SK-N-MC (cell line): ENCODE results near the gene NDUFA6.
"Not testable (repeated sequence)": the region's sequence is repeated elsewhere in the genome, so short reads cannot be mapped to it uniquely, and the experiment has no call there.

Experiments used
- DNase-seq: peaks from one replicate; pipeline ENCODE4 v3.0.0-alpha.2; 2011; ENCODE audit warnings: low read depth, low spot score
- H3K27ac ChIP-seq: fragments of 200-600 bp; sonication (generic); 2 replicates; pipeline ENCODE4 v1.5.1; 2016; ENCODE audit warnings: mixed run types
- H3K36me3 ChIP-seq: fragments of 200-600 bp; sonication (generic); 2 replicates; pipeline ENCODE4 v1.6.1; 2017; ENCODE audit warnings: antibody characterized with exemption, low read length, mixed read lengths; ENCODE audit not compliant: insufficient read depth
- H3K4me3 ChIP-seq: fragments of 200-600 bp; sonication (generic); 2 replicates; pipeline ENCODE4 v1.5.1; 2016
- H3K9ac ChIP-seq: fragments of 200-600 bp; sonication (generic); 2 replicates; pipeline ENCODE4 v1.8.0; 2017; ENCODE audit warnings: mixed run types, mixed read lengths; ENCODE audit not compliant: insufficient read length
- H3K9me3 ChIP-seq: fragments of 200-600 bp; sonication (generic); 2 replicates; pipeline ENCODE4 v1.6.1; 2017; ENCODE audit warnings: low read depth, mild to moderate bottlenecking, antibody characterized with exemption, low read length, moderate library complexity, mixed read lengths
- EZH2 ChIP-seq: fragments of 200-600 bp; sonication (generic); IDR thresholded peaks from one replicate; pipeline ENCODE4 v1.6.1; 2017; ENCODE audit warnings: antibody characterized with exemption
- FOXP2 ChIP-seq: optimal IDR thresholded peaks from 2 replicates; pipeline ENCODE3; 2011; ENCODE audit warnings: mild to moderate bottlenecking, moderate library complexity; ENCODE audit not compliant: insufficient read depth; ENCODE audit errors: extremely low read length, control extremely low read depth
- POLR2AphosphoS5 ChIP-seq: IDR thresholded peaks from 2 replicates; pipeline ENCODE4 v1.6.1; 2012; ENCODE audit warnings: mild to moderate bottlenecking, low read depth, low read length, borderline replicate concordance

Gene NDUFA6

GRCh38 chr22:42131562-42131961 lies 41.0 kb upstream of the NDUFA6 start:
- no peak overlapping the region for H3K27ac ChIP-seq
- H3K4me3 ChIP-seq: no peak overlapping the region
- no peaks in the 10 kb centered on the region for H3K36me3 ChIP-seq
- DNase-seq: no peak
- TF ChIP-seq EZH2: no peak
- no peak for TF ChIP-seq POLR2AphosphoS5
- no peak for TF ChIP-seq FOXP2
- no peak overlapping the region for H3K9ac ChIP-seq
- no peaks in the 10 kb centered on the region for H3K9me3 ChIP-seq

DNA sequence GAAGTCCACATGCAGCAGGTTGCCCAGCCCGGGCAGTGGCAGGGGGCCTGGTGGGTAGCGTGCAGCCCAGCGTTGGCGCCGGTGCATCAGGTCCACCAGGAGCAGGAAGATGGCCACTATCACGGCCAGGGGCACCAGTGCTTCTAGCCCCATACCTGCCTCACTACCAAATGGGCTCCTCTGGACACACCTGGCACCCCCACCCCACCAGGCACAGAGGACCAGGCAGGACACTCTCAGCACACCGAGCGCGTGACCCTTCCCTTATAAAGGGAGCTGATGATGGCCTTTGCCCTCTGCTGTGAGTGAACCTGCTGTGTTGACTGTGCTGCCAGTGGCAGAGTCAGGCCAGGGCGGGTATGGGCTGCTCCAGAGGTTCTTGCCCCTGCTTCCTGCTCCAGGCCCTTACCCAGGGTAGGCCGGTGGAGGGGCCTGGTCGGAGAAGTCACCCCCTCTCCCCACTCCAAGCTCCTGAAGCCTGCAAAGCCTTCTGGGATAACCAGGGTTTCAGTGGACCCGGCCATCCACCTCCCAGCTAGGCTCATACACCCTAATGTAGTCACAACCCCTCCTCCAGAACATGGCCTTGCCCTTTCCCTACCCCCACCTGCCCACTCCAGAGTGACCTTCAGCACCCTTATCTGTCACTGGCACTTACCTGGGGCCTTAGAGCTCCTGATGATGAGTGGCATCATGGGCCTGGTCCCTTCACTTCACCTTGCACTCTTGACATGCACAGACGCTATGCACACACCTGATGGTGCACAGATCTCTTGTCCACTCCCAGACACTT lies 40.3 kb upstream of the NDUFA6 start, which contains the start of gene CYP2D6:
Gene CYP2D6, minus strand, starts transcription at position 172 of the 793 bp plus-strand sequence. Its CDS starts 19 bp downstream, at position 153.
- not testable (repeated sequence) for H3K36me3 ChIP-seq, H3K9me3 ChIP-seq, H3K4me3 ChIP-seq, H3K27ac ChIP-seq, H3K9ac ChIP-seq, DNase-seq

DNA sequence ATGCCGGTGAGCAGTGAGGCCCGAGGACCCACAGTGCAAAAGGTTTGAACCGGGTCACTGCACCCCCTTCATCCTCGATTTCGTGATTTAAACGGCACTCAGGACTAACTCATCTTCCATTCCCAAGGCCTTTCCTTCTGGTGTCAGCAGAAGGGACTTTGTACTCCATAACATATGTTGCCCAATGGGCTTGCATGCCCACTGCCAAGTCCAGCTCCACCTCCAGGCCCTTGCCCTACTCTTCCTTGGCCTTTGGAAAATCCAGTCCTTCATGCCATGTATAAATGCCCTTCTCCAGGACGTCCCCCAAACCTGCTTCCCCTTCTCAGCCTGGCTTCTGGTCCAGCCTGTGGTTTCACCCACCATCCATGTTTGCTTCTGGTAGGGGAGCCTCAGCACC lies 39.6 kb upstream of the NDUFA6 start:
- H3K27ac ChIP-seq, DNase-seq, H3K9me3 ChIP-seq, H3K9ac ChIP-seq, H3K36me3 ChIP-seq, H3K4me3 ChIP-seq: not testable (repeated sequence)

GRCh38 chr22:42128776-42129694 lies 38.5 kb upstream of the NDUFA6 start:
- H3K9me3 ChIP-seq, H3K27ac ChIP-seq, H3K4me3 ChIP-seq, DNase-seq, H3K36me3 ChIP-seq, H3K9ac ChIP-seq: not testable (repeated sequence)

- not testable (repeated sequence) for DNase-seq, H3K4me3 ChIP-seq, H3K9me3 ChIP-seq, H3K27ac ChIP-seq, H3K9ac ChIP-seq, H3K36me3 ChIP-seq
These were observed 37.4 kb upstream of the NDUFA6 start for GRCh38 chr22:42128007-42128406.

GRCh38 chr22:42127606-42128005 lies 37.0 kb upstream of the NDUFA6 start:
- TF ChIP-seq EZH2 (no peak), POLR2AphosphoS5 (no peak), FOXP2 (no peak)
- Histone ChIP-seq H3K9me3 (no peaks in the 10 kb centered on the region), H3K9ac (no peak overlapping the region), H3K27ac (no peak overlapping the region), H3K4me3 (no peak overlapping the region), H3K36me3 (no peaks in the 10 kb centered on the region)
- DNase-seq: no peak

GRCh38 chr22:42123529-42123928 lies 33.0 kb upstream of the NDUFA6 start:
- H3K4me3 ChIP-seq, H3K36me3 ChIP-seq, H3K27ac ChIP-seq, H3K9me3 ChIP-seq, H3K9ac ChIP-seq, DNase-seq: not testable (repeated sequence)

- not testable (repeated sequence) for DNase-seq, H3K9ac ChIP-seq, H3K27ac ChIP-seq
These were observed 29.9 kb upstream of the NDUFA6 start for GRCh38 chr22:42120231-42121021.

GRCh38 chr22:42116848-42117424 lies 26.4 kb upstream of the NDUFA6 start:
- no peak overlapping the region for H3K27ac ChIP-seq
- H3K4me3 ChIP-seq: no peak overlapping the region
- TF ChIP-seq POLR2AphosphoS5: no peak
- no peak for TF ChIP-seq FOXP2
- TF ChIP-seq EZH2: no peak
- H3K36me3 ChIP-seq: no peaks in the 10 kb centered on the region
- no peak for DNase-seq
- no peaks in the 10 kb centered on the region for H3K9me3 ChIP-seq
- no peak overlapping the region for H3K9ac ChIP-seq

More at GRCh38 chr22:42120231-42121021, 29.9 kb upstream of the NDUFA6 start:
- not testable (repeated sequence) for H3K36me3 ChIP-seq, H3K9me3 ChIP-seq, H3K4me3 ChIP-seq

- H3K9ac ChIP-seq, H3K4me3 ChIP-seq, H3K9me3 ChIP-seq, DNase-seq, H3K36me3 ChIP-seq, H3K27ac ChIP-seq: not testable (repeated sequence)
These were observed 24.9 kb upstream of the NDUFA6 start for GRCh38 chr22:42115420-42115830.
